Neural cell (in vitro differentiated cells): ENCODE data around the gene RPS15. TPM values are rescaled to one million over a fixed set of nuclear protein-coding genes. Genes with fewer than 3 reads are reported as not detected.
A peak's percentile ranks its signal among the peaks of the same experiment; 100 is the strongest.

Experiments used
- H2AFZ ChIP-seq: fragments of 200-600, 300-800 bp; sonication (generic), shearing (Covaris generic); 2 replicates; pipeline ENCODE4 v1.6.0; 2014; ENCODE audit warnings: low read depth, mild to moderate bottlenecking, antibody characterized with exemption, low read length, moderate library complexity
- H3F3A ChIP-seq: fragments of 200-600 bp; shearing (Covaris generic); 2 replicates; pipeline ENCODE4 v1.6.1; 2016; ENCODE audit warnings: mild to moderate bottlenecking, moderate library complexity, mixed read lengths, antibody characterized with exemption, low read length; ENCODE audit not compliant: insufficient read depth, poor library complexity, severe bottlenecking
- H3K27ac ChIP-seq: fragments of 200-600, 300-800 bp; sonication (generic), shearing (Covaris generic); 2 replicates; pipeline ENCODE4 v1.5.1; 2014; ENCODE audit warnings: mild to moderate bottlenecking, low read length, moderate library complexity
- H3K27me3 ChIP-seq: fragments of 300-800, 200-600 bp; sonication (generic), shearing (Covaris generic); 2 replicates; pipeline ENCODE4 v1.6.0; 2014; ENCODE audit warnings: mild to moderate bottlenecking, low read depth, low read length, moderate library complexity; ENCODE audit not compliant: insufficient read depth
- H3K36me3 ChIP-seq: fragments of 300-800, 200-600 bp; sonication (generic), shearing (Covaris generic); 2 replicates; pipeline ENCODE4 v1.5.1; 2014; ENCODE audit warnings: mild to moderate bottlenecking, antibody characterized with exemption, low read length, moderate library complexity; ENCODE audit not compliant: insufficient read depth
- H3K4me2 ChIP-seq: fragments of 300-800, 200-600 bp; sonication (generic), shearing (Covaris generic); 2 replicates; pipeline ENCODE4 v1.6.0; 2014; ENCODE audit warnings: mild to moderate bottlenecking, low read length
- H3K4me3 ChIP-seq: fragments of 300-800, 200-600 bp; sonication (generic), shearing (Covaris generic); 2 replicates; pipeline ENCODE4 v1.5.1; 2014; ENCODE audit warnings: mild to moderate bottlenecking, low read length, moderate library complexity
- H3K79me2 ChIP-seq: fragments of 200-600 bp; shearing (Covaris generic); replicated peaks from 2 replicates; pipeline ENCODE4 v1.6.0; 2014; ENCODE audit warnings: mild to moderate bottlenecking, low read length, moderate library complexity; ENCODE audit not compliant: insufficient read depth
- H3K9ac ChIP-seq: fragments of 300-800, 200-600 bp; sonication (generic), shearing (Covaris generic); 2 replicates; pipeline ENCODE4 v1.6.1; 2016; ENCODE audit warnings: mild to moderate bottlenecking, low read length, mixed read lengths
- H3K9me2 ChIP-seq: fragments of 200-600 bp; shearing (Covaris generic); 2 replicates; pipeline ENCODE4 v1.6.1; 2016; ENCODE audit warnings: mild to moderate bottlenecking, low read length, mixed read lengths; ENCODE audit not compliant: insufficient read depth
- H3K9me3 ChIP-seq: fragments of 200-600, 300-800 bp; sonication (generic), shearing (Covaris generic); 2 replicates; pipeline ENCODE4 v1.6.1; 2016; ENCODE audit warnings: mild to moderate bottlenecking, mixed run types, low read length, moderate library complexity, mixed read lengths
- H4K20me1 ChIP-seq: fragments of 200-600 bp; shearing (Covaris generic); 2 replicates; pipeline ENCODE4 v1.6.1; 2016; ENCODE audit warnings: mild to moderate bottlenecking, mixed run types; ENCODE audit not compliant: insufficient read depth
- CTCF ChIP-seq: fragments of 450-650 bp; IDR thresholded peaks from 2 replicates; pipeline ENCODE4 v1.5.1; 2014; ENCODE audit warnings: antibody characterized with exemption, mild to moderate bottlenecking, moderate library complexity; ENCODE audit not compliant: poor library complexity, severe bottlenecking
- EP300 ChIP-seq: fragments of 450-650 bp; conservative IDR thresholded peaks from 2 replicates; pipeline ENCODE4 v1.6.1; 2014; ENCODE audit warnings: antibody characterized with exemption, mild to moderate bottlenecking, moderate library complexity; ENCODE audit not compliant: poor library complexity, severe bottlenecking
- EZH2 ChIP-seq: fragments of 200-600, 300-800 bp; shearing (Covaris generic), sonication (generic); IDR thresholded peaks from 2 replicates; pipeline ENCODE4 v1.6.1; 2014; ENCODE audit warnings: antibody characterized with exemption, low read length, borderline replicate concordance, mild to moderate bottlenecking; ENCODE audit not compliant: insufficient read depth, poor library complexity, severe bottlenecking
- MXI1 ChIP-seq: fragments of 450-650 bp; conservative IDR thresholded peaks from 2 replicates; pipeline ENCODE4 v1.6.1; 2014; ENCODE audit warnings: antibody characterized with exemption, mild to moderate bottlenecking; ENCODE audit not compliant: poor library complexity, severe bottlenecking
- POLR2AphosphoS5 ChIP-seq: IDR thresholded peaks from 2 replicates; pipeline ENCODE4 v1.6.1; 2012
- RAD21 ChIP-seq: fragments of 450-650 bp; conservative IDR thresholded peaks from 2 replicates; pipeline ENCODE4 v1.6.1; 2014; ENCODE audit warnings: antibody characterized with exemption, mild to moderate bottlenecking, moderate library complexity
- REST ChIP-seq: IDR thresholded peaks from 2 replicates; pipeline ENCODE4 v1.6.1; 2012; ENCODE audit warnings: borderline replicate concordance
- SMC3 ChIP-seq: fragments of 450-650 bp; conservative IDR thresholded peaks from 2 replicates; pipeline ENCODE4 v1.6.1; 2014; ENCODE audit warnings: antibody characterized with exemption, mild to moderate bottlenecking, moderate library complexity; ENCODE audit not compliant: poor library complexity
- TAF1 ChIP-seq: IDR thresholded peaks from 2 replicates; pipeline ENCODE4 v1.6.1; 2012; ENCODE audit warnings: low read depth
- polyA plus RNA-seq: library from polyadenylated mRNA; depleted of rRNA; stranded (reverse); fragments of >200 nt; gene quantifications from 2 replicates; pipeline ENCODE4 v1.2.3, GENCODE V29; 2014

The RPS15 gene
- polyA plus RNA-seq, 1 donor from 2014 or later = 591 TPM

GRCh38 chr19:1473085-1473851 is 35.1 kb downstream of the RPS15 start:
- H3K9ac ChIP-seq = no peak overlapping the region
- peaks cover 43% of the 10 kb centered on the region for H4K20me1 ChIP-seq
- H3K79me2 ChIP-seq = peaks cover 5% of the 10 kb centered on the region
- H3K27ac ChIP-seq = no peak overlapping the region
- no peaks in the 10 kb centered on the region for H3K9me2 ChIP-seq
- no peaks in the 10 kb centered on the region for H3K27me3 ChIP-seq
- H3K4me3 ChIP-seq = no peak overlapping the region
- no peak overlapping the region for H2AFZ ChIP-seq
- H3F3A ChIP-seq = no peaks in the 10 kb centered on the region
- no peaks in the 10 kb centered on the region for H3K36me3 ChIP-seq
- TF ChIP-seq POLR2AphosphoS5 = peak; percentile 56
- no peak for TF ChIP-seq REST
- TF ChIP-seq EP300 = no peak
- no peaks in the 10 kb centered on the region for H3K9me3 ChIP-seq
- H3K4me2 ChIP-seq = no peak overlapping the region

GRCh38 chr19:1474011-1474764 is 36.0 kb downstream of the RPS15 start:
- H3F3A ChIP-seq = no peaks in the 10 kb centered on the region
- no peak overlapping the region for H2AFZ ChIP-seq
- H3K4me3 ChIP-seq = no peak overlapping the region
- no peak overlapping the region for H3K9ac ChIP-seq
- no peaks in the 10 kb centered on the region for H3K9me2 ChIP-seq
- H3K27me3 ChIP-seq = no peaks in the 10 kb centered on the region
- TF ChIP-seq EZH2 (no peak), CTCF (no peak), POLR2AphosphoS5 (no peak), REST (no peak), RAD21 (no peak), TAF1 (no peak), EP300 (no peak), SMC3 (no peak), MXI1 (no peak)
- H3K79me2 ChIP-seq = no peaks in the 10 kb centered on the region
- H4K20me1 ChIP-seq = peaks cover 37% of the 10 kb centered on the region
- H3K9me3 ChIP-seq = no peaks in the 10 kb centered on the region
- no peak overlapping the region for H3K4me2 ChIP-seq
- no peak overlapping the region for H3K27ac ChIP-seq
- H3K36me3 ChIP-seq = no peaks in the 10 kb centered on the region
